IPS DF 6.9 (cell line): ENCODE results near the gene SHROOM2.
"Not testable (repeated sequence)": the region's sequence is repeated elsewhere in the genome, so short reads cannot be mapped to it uniquely, and the experiment has no call there.

Experiments used
- DNase-seq: peaks from one replicate; pipeline ENCODE4 v3.0.0-alpha.2; 2013; ENCODE audit warnings: low read depth, low spot score
- H3K27ac ChIP-seq: one replicate; pipeline ENCODE4 v1.5.1; 2013; ENCODE audit warnings: low read length, control low read depth
- H3K27me3 ChIP-seq: 2 replicates; pipeline ENCODE4 v1.6.1; 2013; ENCODE audit warnings: mild to moderate bottlenecking, low read length; ENCODE audit not compliant: control insufficient read depth, insufficient read depth
- H3K36me3 ChIP-seq: 2 replicates; pipeline ENCODE4 v1.6.1; 2013; ENCODE audit warnings: low read length; ENCODE audit not compliant: control insufficient read depth, insufficient read depth
- H3K4me1 ChIP-seq: 2 replicates; pipeline ENCODE4 v1.6.1; 2013; ENCODE audit warnings: low read length; ENCODE audit not compliant: control insufficient read depth, insufficient read depth
- H3K4me3 ChIP-seq: 2 replicates; pipeline ENCODE4 v1.5.1; 2013; ENCODE audit warnings: mild to moderate bottlenecking, low read length
- H3K9me3 ChIP-seq: 2 replicates; pipeline ENCODE4 v1.6.1; 2013; ENCODE audit warnings: low read length, inconsistent platforms; ENCODE audit not compliant: control insufficient read depth, insufficient read depth
- WGBS: extraction: QIAGEN DNeasy Blood & Tissue Kit; methylation state at CpG from one replicate; pipeline ENCODE4 v1.1.7; 2013; ENCODE audit warnings: mixed read lengths, missing lambda C conversion rate; ENCODE audit not compliant: insufficient read length, insufficient coverage; 5-methylcytosine and 5-hydroxymethylcytosine counted together

SHROOM2 gene

DNA sequence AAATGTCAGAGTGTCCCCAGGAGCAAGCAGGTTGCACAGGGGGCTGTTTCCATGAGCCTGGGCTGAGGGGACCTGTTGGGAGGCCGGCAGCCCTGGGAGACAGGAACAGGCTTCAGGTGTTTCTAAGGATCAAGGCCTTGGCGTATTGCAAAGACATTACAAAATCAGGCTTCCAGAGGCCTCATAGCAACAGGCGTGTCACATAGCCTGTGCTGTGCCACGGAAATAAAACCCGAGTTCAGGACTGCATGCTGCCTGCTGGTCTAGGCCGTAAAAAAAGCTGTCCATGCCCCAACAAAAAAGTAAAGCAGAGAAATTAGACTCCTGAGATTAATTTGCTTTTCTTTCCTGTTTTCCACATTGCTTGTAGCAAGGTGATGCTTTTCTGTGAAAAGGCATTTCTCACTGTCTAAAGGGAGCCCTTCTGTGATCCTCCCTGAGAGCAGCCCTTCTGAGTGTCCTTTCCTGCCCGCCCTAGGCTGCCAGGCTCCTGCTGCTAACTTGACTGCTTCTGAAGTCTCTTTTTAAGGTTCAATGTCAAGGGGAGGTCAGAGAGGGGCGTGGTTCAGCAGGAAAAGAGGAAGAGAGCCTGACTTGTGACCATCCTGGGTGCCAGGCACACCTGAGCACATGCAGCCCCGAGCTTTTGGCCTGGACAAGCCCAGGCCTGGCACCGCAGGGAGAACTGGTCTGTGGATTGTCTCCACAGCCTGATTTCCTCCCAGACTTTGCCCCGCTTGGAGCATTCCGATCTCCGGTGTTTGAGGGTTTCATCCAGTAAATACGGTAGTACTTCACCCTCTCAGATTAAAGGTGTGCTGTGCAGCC lies 21.3 kb downstream of the SHROOM2 start:
- WGBS = no CpG with 5 or more reads among the region's 14 CpGs
- no peaks in the 10 kb centered on the region for H3K4me1 ChIP-seq
- H3K9me3 ChIP-seq = no peaks in the 10 kb centered on the region
- DNase-seq = no peak
- H3K4me3 ChIP-seq = no peak overlapping the region
- no peak overlapping the region for H3K27ac ChIP-seq
- no peaks in the 10 kb centered on the region for H3K27me3 ChIP-seq
- H3K36me3 ChIP-seq = no peaks in the 10 kb centered on the region

DNA sequence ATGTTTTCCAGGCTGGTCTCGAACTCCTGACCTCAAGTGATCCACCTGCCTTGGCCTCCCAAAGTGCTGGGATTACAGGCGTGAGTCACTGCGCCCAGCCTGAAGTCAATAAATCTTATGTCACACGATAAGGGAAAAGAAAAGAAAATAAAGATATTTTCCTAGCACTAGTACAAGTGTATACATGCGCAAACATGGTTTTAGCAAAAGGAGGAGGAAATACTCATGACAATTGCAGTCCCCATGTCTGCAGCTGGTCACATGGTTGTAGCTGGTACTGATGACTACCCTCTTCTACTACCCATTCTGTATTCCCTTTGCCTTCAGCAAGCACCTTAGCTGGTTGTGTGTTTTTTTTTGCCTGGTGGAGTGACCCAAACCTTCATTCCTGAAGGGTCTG lies 23.6 kb downstream of the SHROOM2 start:
- H3K27ac ChIP-seq, H3K27me3 ChIP-seq, H3K4me3 ChIP-seq, DNase-seq, H3K9me3 ChIP-seq, H3K36me3 ChIP-seq, H3K4me1 ChIP-seq: not testable (repeated sequence)
- WGBS = no CpG with 5 or more reads among the region's 5 CpGs

GRCh38 chrX:9811086-9811485 lies 24.9 kb downstream of the SHROOM2 start:
- H3K4me1 ChIP-seq, H3K9me3 ChIP-seq, H3K27ac ChIP-seq, H3K36me3 ChIP-seq, DNase-seq, H3K4me3 ChIP-seq, H3K27me3 ChIP-seq: not testable (repeated sequence)
- WGBS = no CpG with 5 or more reads among the region's 3 CpGs

- no peak overlapping the region for H3K4me3 ChIP-seq
- H3K9me3 ChIP-seq = no peaks in the 10 kb centered on the region
- no peak overlapping the region for H3K27ac ChIP-seq
- no CpG with 5 or more reads among the region's 10 CpGs for WGBS
- H3K4me1 ChIP-seq = no peaks in the 10 kb centered on the region; the same call in 1 of the 2 replicates
- H3K27me3 ChIP-seq = no peaks in the 10 kb centered on the region
- H3K36me3 ChIP-seq = no peaks in the 10 kb centered on the region
- no peak for DNase-seq
Observed at GRCh38 chrX:9816084-9816700, 30.0 kb downstream of the SHROOM2 start.

DNA sequence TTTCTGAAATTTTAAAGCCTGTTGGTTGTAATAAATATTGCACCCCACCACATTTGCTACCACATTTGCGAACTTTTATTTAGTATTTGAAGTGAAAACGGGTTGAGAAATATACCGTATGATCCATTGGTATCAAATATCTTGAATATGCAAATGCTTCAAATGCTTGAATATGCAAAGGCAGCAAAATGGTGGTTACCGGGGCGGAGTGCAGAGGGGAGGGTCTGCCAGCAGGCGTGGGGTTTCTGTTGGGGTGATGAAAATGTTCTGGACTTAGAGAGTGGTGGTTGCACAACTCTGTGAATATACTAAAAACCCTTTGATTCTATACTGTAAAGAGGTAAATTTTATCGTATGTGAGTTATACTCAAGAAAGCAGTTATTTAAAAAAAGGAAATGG lies 35.3 kb downstream of the SHROOM2 start:
- Histone ChIP-seq H3K9me3 (no peaks in the 10 kb centered on the region), H3K27me3 (no peaks in the 10 kb centered on the region), H3K4me3 (no peak overlapping the region), H3K27ac (no peak overlapping the region), H3K4me1 (peaks cover 6% of the 10 kb centered on the region), H3K36me3 (no peaks in the 10 kb centered on the region)
- WGBS = no CpG with 5 or more reads among the region's 7 CpGs
- DNase-seq = no peak

- no peak for DNase-seq
- no CpG with 5 or more reads among the region's 12 CpGs for WGBS
- H3K27ac ChIP-seq = no peak overlapping the region
Observed at GRCh38 chrX:9824554-9824953, 38.3 kb downstream of the SHROOM2 start.

DNA sequence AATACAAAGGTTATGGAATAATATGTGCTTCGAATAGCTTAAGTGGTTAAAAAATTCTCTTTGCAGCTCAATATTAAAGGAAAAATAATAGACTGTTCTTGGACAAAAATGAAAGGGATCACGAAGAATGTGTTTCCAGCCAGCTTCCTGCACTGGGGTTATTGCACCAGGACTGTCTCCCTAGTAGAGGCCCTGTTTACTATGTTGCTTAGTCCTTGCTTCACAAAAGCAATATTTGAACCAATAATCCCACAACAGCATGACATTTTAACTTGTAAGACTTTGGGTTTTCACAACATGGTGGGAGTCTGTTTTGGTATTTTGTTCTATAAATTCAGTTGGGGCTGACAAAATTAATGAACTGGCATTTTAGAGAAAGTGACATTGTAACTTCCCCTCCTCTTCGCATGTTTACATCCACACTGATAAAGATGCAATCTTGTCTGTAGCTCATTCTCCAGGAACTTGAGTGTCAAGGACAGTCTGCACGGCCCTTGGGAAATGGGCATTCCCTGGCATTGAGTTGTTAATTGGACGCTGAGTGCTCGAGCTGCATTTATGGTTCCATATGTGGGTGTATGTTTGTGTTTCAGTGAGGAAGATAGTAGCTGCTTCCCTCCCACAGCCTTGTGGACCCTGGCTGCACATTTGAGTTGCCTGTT lies 39.0 kb downstream of the SHROOM2 start:
- no peaks in the 10 kb centered on the region for H3K36me3 ChIP-seq
- DNase-seq = no peak
- H3K9me3 ChIP-seq = no peaks in the 10 kb centered on the region
- H3K4me3 ChIP-seq = no peak overlapping the region
- no peak overlapping the region for H3K27ac ChIP-seq
- WGBS = no CpG with 5 or more reads among the region's 6 CpGs
- H3K4me1 ChIP-seq = peaks cover 8% of the 10 kb centered on the region
- no peaks in the 10 kb centered on the region for H3K27me3 ChIP-seq

More at GRCh38 chrX:9824554-9824953, 38.3 kb downstream of the SHROOM2 start:
- Histone ChIP-seq H3K4me1 (peaks cover 8% of the 10 kb centered on the region), H3K27me3 (no peaks in the 10 kb centered on the region), H3K9me3 (no peaks in the 10 kb centered on the region), H3K4me3 (no peak overlapping the region), H3K36me3 (no peaks in the 10 kb centered on the region)

- no peaks in the 10 kb centered on the region for H3K9me3 ChIP-seq
- no CpG with 5 or more reads among the region's 8 CpGs for WGBS
- H3K27ac ChIP-seq = no peak overlapping the region
- H3K27me3 ChIP-seq = no peaks in the 10 kb centered on the region
- peaks cover 8% of the 10 kb centered on the region for H3K4me1 ChIP-seq
- DNase-seq = no peak
- H3K36me3 ChIP-seq = no peaks in the 10 kb centered on the region
- H3K4me3 ChIP-seq = no peak overlapping the region
Observed at GRCh38 chrX:9825966-9826365, 39.7 kb downstream of the SHROOM2 start.

- WGBS = no CpG with 5 or more reads among the region's 14 CpGs
- no peak for DNase-seq
- Histone ChIP-seq H3K4me3 (no peak overlapping the region), H3K27me3 (no peaks in the 10 kb centered on the region), H3K27ac (no peak overlapping the region), H3K9me3 (no peaks in the 10 kb centered on the region), H3K36me3 (no peaks in the 10 kb centered on the region), H3K4me1 (peaks cover 12% of the 10 kb centered on the region; the same call in 1 of the 2 replicates)
Observed at GRCh38 chrX:9829308-9830267, 43.4 kb downstream of the SHROOM2 start.

- no peak for DNase-seq
- H3K4me1 ChIP-seq = 0 out of 2 replicates have a peak, but pooled peaks cover 4% of the 10 kb centered on the region
- no peaks in the 10 kb centered on the region for H3K27me3 ChIP-seq
- H3K36me3 ChIP-seq = no peaks in the 10 kb centered on the region
- WGBS = no CpG with 5 or more reads among the region's 6 CpGs
- no peak overlapping the region for H3K4me3 ChIP-seq
- H3K9me3 ChIP-seq = no peaks in the 10 kb centered on the region
- H3K27ac ChIP-seq = no peak overlapping the region
Observed at GRCh38 chrX:9832811-9833210, 46.6 kb downstream of the SHROOM2 start.
